ENCODE results near the gene ABCA2. TPM values are rescaled to one million over a fixed set of nuclear protein-coding genes. Genes with fewer than 3 reads are reported as not detected.

ABCA2 gene
- total RNA-seq, 1 donor from 2014 or later, result 30.6 TPM

GRCh38 chr9:137032858-137033257 is 4.8 kb upstream of the ABCA2 start:
- intact Hi-C loops (cut with micrococcal nuclease), result no loop called here

GRCh38 chr9:137031904-137032640 is 4.0 kb upstream of the ABCA2 start, which contains the start of gene FUT7:
FUT7 (minus strand) TSS chr9:137032088; CDS start chr9:137031991, 97 bp downstream.
- intact Hi-C loops (cut with micrococcal nuclease), result no loop called here

GRCh38 chr9:137030538-137031527 is 2.8 kb upstream of the ABCA2 start:
- intact Hi-C loops (cut with micrococcal nuclease), result no loop called here

GRCh38 chr9:137030006-137030405 is 2.0 kb upstream of the ABCA2 start:
- intact Hi-C loops (cut with micrococcal nuclease), result no loop called here

- intact Hi-C loops (cut with micrococcal nuclease), result loop anchor here (2.0 to 5.0 kb wide), 2 partner anchors 38 to 180 kb away; partner anchors contain the start of gene PHPT1
Measured at GRCh38 chr9:137029058-137029936, 1.3 kb upstream of the ABCA2 start.

GRCh38 chr9:137028263-137029057 is 423 bp upstream of the ABCA2 start:
- intact Hi-C loops (cut with micrococcal nuclease), result loop anchor here (2.0 to 5.0 kb wide), 2 partner anchors 39 to 180 kb away; partner anchors contain the start of gene PHPT1

GRCh38 chr9:137026828-137027227 is 1.2 kb downstream of the ABCA2 start:
- intact Hi-C loops (cut with micrococcal nuclease), result loop anchor here (5.0 kb wide), 1 partner anchor 40 kb away; no protein-coding TSS in a partner anchor

GRCh38 chr9:137026384-137026783 is 1.7 kb downstream of the ABCA2 start:
- intact Hi-C loops (cut with micrococcal nuclease), result loop anchor here (5.0 kb wide), 1 partner anchor 41 kb away; no protein-coding TSS in a partner anchor

GRCh38 chr9:137025517-137025966 is 2.5 kb downstream of the ABCA2 start:
- intact Hi-C loops (cut with micrococcal nuclease), result loop anchor here (5.0 kb wide), 1 partner anchor 42 kb away; no protein-coding TSS in a partner anchor

GRCh38 chr9:137023583-137023991 is 4.5 kb downstream of the ABCA2 start:
- intact Hi-C loops (cut with micrococcal nuclease), result no loop called here

- intact Hi-C loops (cut with micrococcal nuclease), result no loop called here
Measured at GRCh38 chr9:137023157-137023556, 4.9 kb downstream of the ABCA2 start.

- intact Hi-C loops (cut with micrococcal nuclease), result loop anchor here (1.0 kb wide), 2 partner anchors 30 to 44 kb away; partner anchors contain the start of gene PAXX
Measured at GRCh38 chr9:137022662-137023008, 5.4 kb downstream of the ABCA2 start.

GRCh38 chr9:137021979-137022661 is 5.9 kb downstream of the ABCA2 start:
- intact Hi-C loops (cut with micrococcal nuclease), result loop anchor here (1.0 kb wide), 2 partner anchors 30 to 44 kb away; partner anchors contain the start of gene PAXX

GRCh38 chr9:137021568-137021978 is 6.5 kb downstream of the ABCA2 start:
- intact Hi-C loops (cut with micrococcal nuclease), result no loop called here

GRCh38 chr9:137020771-137021567 is 7.1 kb downstream of the ABCA2 start:
- intact Hi-C loops (cut with micrococcal nuclease), result no loop called here

GRCh38 chr9:137019891-137020683 is 8.0 kb downstream of the ABCA2 start:
- intact Hi-C loops (cut with micrococcal nuclease), result no loop called here

Measured in T-helper 2 cell treated with Interferon-gamma antibody and Interleukin-4, amounts not matched to agents 100 ng/mL and 5 ng/mL, for 36 hours (primary cell).